GM23338 (cell line): ENCODE measurements around the gene BCAS3. TPM values are rescaled to one million over a fixed set of nuclear protein-coding genes. Genes with fewer than 3 reads are reported as not detected.

ENCODE experiments used
- ATAC-seq: fragments of 200-7000 bp; cut with Tn5 transposase; 3 replicates; pipeline ENCODE4 v1.9.1; 2020
- DNase-seq: peaks from one replicate; pipeline ENCODE4 v3.0.0-alpha.2; 2015; ENCODE audit warnings: low spot score
- H2AFZ ChIP-seq: fragments of 200-600 bp; sonication (generic); 2 replicates; pipeline ENCODE4 v1.8.0; 2016; ENCODE audit warnings: antibody characterized with exemption, mild to moderate bottlenecking, moderate library complexity
- H3F3A ChIP-seq: fragments of 200-600 bp; sonication (generic); replicated peaks from 2 replicates; pipeline ENCODE4 v1.8.0; 2017; ENCODE audit warnings: antibody characterized with exemption, mixed run types, low read depth
- H3K27ac ChIP-seq: fragments of 200-600 bp; sonication (generic); 2 replicates; pipeline ENCODE4 v1.6.1; 2016; ENCODE audit warnings: low read depth
- H3K27me3 ChIP-seq: fragments of 200-600 bp; sonication (generic); 2 replicates; pipeline ENCODE4 v1.8.0; 2016; ENCODE audit warnings: mild to moderate bottlenecking, mixed run types, moderate library complexity; ENCODE audit not compliant: insufficient read depth
- H3K36me3 ChIP-seq: fragments of 200-600 bp; sonication (generic); 2 replicates; pipeline ENCODE4 v1.8.0; 2016; ENCODE audit warnings: mild to moderate bottlenecking; ENCODE audit not compliant: insufficient read depth
- H3K4me1 ChIP-seq: fragments of 200-600 bp; sonication (generic); 2 replicates; pipeline ENCODE4 v1.8.0; 2016; ENCODE audit warnings: mild to moderate bottlenecking, moderate library complexity; ENCODE audit not compliant: insufficient read depth
- H3K4me2 ChIP-seq: fragments of 200-600 bp; sonication (generic); 2 replicates; pipeline ENCODE4 v1.7.1; 2017; ENCODE audit warnings: mixed run types
- H3K4me3 ChIP-seq: fragments of 200-600 bp; sonication (generic); 2 replicates; pipeline ENCODE4 v1.6.1; 2016; ENCODE audit warnings: mixed run types
- H3K79me2 ChIP-seq: fragments of 200-600 bp; sonication (generic); replicated peaks from 2 replicates; pipeline ENCODE4 v1.8.0; 2017; ENCODE audit warnings: mild to moderate bottlenecking; ENCODE audit not compliant: insufficient read depth
- H3K9me2 ChIP-seq: fragments of 200-600 bp; sonication (generic); 2 replicates; pipeline ENCODE4 v1.8.0; 2017; ENCODE audit not compliant: insufficient read depth
- H4K20me1 ChIP-seq: fragments of 200-600 bp; sonication (generic); replicated peaks from 2 replicates; pipeline ENCODE4 v1.8.0; 2017; ENCODE audit warnings: mild to moderate bottlenecking; ENCODE audit not compliant: insufficient read depth
- H3K27ac Mint-ChIP-seq: 2 replicates; pipeline ENCODE4 v1.8.0; 2020; ENCODE audit warnings: inconsistent platforms, mild to moderate bottlenecking, moderate library complexity, mixed read lengths
- H3K27me3 Mint-ChIP-seq: 3 replicates; pipeline ENCODE4 v1.8.0; 2022; ENCODE audit warnings: low read depth, mild to moderate bottlenecking, moderate library complexity, mixed read lengths, inconsistent platforms; ENCODE audit not compliant: insufficient read depth, poor library complexity
- H3K36me3 Mint-ChIP-seq: 3 replicates; pipeline ENCODE4 v1.8.0; 2021; ENCODE audit warnings: low read depth, mild to moderate bottlenecking, inconsistent platforms, moderate library complexity, mixed read lengths
- H3K4me1 Mint-ChIP-seq: 3 replicates; pipeline ENCODE4 v1.8.0; 2020; ENCODE audit warnings: mild to moderate bottlenecking, inconsistent platforms, mixed read lengths
- H3K4me3 Mint-ChIP-seq: 3 replicates; pipeline ENCODE4 v1.8.0; 2021; ENCODE audit warnings: moderate library complexity, mild to moderate bottlenecking, inconsistent platforms, mixed read lengths
- H3K9me3 Mint-ChIP-seq: 3 replicates; pipeline ENCODE4 v1.8.0; 2020; ENCODE audit warnings: moderate library complexity, mild to moderate bottlenecking, inconsistent platforms, mixed read lengths
- polyA plus RNA-seq: library from polyadenylated mRNA; unstranded; fragments of >200 nt; fragmentation: Nextera tagmentation; extraction: Ambion mirVana; gene quantifications from 2 replicates; pipeline ENCODE4 v1.2.1, GENCODE V29; 2016
- total RNA-seq: library from RNA; depleted of rRNA; stranded (reverse); fragments of >200 nt; shearing (Covaris generic); gene quantifications from 2 replicates; pipeline ENCODE4 v1.2.3, GENCODE V29; 2014
- TF ChIP-seq, protein P1 (sequence below): fragments of 250-450 bp; sonication (Bioruptor Pico); IDR thresholded peaks from 2 replicates; pipeline ENCODE4 v1.5.0; 2020; ENCODE audit warnings: mild to moderate bottlenecking, moderate library complexity
- TF ChIP-seq, protein P2 (sequence below): IDR thresholded peaks from 2 replicates; pipeline ENCODE4 v1.6.1; 2016; ENCODE audit warnings: antibody characterized with exemption
- TF ChIP-seq, protein P3 (sequence below): IDR thresholded peaks from one replicate; pipeline ENCODE4 v1.6.1; 2018; ENCODE audit warnings: antibody characterized with exemption; ENCODE audit not compliant: unreplicated experiment

The BCAS3 gene
- total and polyA plus RNA-seq, 2 experiments from 2014 or later, result 8.2 to 28.0 TPM

DNA sequence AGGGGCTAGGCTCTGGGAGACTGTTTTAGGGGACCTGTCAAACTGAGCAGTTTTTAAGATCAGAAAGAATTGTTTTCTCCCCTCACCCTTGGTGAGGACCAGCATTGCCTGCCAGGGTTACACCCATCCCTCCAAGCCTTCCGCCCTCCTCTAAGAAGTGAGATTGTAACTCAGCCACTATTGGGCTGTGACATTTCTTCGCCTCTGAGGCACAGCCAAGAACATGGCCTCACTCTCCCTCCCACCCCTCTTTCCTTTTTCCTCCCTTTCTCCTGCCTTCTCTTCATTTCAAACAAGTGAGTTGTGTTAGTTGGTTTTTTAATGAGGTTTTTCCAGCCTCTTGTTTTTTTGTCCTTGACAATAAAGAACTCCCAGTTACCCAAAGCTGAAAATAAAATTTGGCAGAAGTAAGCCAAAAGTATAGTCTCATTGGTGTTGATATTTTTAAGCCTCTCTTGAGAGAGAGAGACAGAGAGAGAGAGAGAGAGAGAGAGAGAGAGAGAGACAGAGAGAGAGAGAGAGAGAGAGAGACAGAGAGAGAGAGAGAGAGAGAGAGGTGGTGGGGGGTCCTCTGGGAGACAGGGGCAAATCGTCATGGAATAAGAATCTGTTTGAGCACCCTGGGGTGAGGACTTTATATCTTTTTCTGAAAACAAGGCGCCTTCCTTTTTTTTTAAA lies 644.8 kb downstream of the BCAS3 start (continued):
- TF ChIP-seq, protein P1, sequence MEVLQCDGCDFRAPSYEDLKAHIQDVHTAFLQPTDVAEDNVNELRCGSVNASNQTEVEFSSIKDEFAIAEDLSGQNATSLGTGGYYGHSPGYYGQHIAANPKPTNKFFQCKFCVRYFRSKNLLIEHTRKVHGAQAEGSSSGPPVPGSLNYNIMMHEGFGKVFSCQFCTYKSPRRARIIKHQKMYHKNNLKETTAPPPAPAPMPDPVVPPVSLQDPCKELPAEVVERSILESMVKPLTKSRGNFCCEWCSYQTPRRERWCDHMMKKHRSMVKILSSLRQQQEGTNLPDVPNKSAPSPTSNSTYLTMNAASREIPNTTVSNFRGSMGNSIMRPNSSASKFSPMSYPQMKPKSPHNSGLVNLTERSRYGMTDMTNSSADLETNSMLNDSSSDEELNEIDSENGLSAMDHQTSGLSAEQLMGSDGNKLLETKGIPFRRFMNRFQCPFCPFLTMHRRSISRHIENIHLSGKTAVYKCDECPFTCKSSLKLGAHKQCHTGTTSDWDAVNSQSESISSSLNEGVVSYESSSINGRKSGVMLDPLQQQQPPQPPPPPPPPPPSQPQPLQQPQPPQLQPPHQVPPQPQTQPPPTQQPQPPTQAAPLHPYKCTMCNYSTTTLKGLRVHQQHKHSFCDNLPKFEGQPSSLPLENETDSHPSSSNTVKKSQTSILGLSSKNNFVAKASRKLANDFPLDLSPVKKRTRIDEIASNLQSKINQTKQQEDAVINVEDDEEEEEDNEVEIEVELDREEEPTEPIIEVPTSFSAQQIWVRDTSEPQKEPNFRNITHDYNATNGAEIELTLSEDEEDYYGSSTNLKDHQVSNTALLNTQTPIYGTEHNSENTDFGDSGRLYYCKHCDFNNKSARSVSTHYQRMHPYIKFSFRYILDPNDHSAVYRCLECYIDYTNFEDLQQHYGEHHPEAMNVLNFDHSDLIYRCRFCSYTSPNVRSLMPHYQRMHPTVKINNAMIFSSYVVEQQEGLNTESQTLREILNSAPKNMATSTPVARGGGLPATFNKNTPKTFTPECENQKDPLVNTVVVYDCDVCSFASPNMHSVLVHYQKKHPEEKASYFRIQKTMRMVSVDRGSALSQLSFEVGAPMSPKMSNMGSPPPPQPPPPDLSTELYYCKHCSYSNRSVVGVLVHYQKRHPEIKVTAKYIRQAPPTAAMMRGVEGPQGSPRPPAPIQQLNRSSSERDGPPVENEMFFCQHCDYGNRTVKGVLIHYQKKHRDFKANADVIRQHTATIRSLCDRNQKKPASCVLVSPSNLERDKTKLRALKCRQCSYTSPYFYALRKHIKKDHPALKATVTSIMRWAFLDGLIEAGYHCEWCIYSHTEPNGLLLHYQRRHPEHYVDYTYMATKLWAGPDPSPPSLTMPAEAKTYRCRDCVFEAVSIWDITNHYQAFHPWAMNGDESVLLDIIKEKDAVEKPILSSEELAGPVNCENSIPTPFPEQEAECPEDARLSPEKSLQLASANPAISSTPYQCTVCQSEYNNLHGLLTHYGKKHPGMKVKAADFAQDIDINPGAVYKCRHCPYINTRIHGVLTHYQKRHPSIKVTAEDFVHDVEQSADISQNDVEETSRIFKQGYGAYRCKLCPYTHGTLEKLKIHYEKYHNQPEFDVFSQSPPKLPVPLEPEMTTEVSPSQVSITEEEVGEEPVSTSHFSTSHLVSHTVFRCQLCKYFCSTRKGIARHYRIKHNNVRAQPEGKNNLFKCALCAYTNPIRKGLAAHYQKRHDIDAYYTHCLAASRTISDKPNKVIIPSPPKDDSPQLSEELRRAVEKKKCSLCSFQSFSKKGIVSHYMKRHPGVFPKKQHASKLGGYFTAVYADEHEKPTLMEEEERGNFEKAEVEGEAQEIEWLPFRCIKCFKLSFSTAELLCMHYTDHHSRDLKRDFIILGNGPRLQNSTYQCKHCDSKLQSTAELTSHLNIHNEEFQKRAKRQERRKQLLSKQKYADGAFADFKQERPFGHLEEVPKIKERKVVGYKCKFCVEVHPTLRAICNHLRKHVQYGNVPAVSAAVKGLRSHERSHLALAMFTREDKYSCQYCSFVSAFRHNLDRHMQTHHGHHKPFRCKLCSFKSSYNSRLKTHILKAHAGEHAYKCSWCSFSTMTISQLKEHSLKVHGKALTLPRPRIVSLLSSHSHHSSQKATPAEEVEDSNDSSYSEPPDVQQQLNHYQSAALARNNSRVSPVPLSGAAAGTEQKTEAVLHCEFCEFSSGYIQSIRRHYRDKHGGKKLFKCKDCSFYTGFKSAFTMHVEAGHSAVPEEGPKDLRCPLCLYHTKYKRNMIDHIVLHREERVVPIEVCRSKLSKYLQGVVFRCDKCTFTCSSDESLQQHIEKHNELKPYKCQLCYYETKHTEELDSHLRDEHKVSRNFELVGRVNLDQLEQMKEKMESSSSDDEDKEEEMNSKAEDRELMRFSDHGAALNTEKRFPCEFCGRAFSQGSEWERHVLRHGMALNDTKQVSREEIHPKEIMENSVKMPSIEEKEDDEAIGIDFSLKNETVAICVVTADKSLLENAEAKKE (CRISPR knock-in tag), result no peak

GRCh38 chr17:61323003-61323908 lies 645.6 kb downstream of the BCAS3 start:
- peaks cover 15% of the 10 kb centered on the region for H3K4me1 Mint-ChIP-seq
- peak; percentile 68 for ATAC-seq
- no peak overlapping the region; the same call in 1 of the 2 replicates for H2AFZ ChIP-seq
- TF ChIP-seq, protein P2, sequence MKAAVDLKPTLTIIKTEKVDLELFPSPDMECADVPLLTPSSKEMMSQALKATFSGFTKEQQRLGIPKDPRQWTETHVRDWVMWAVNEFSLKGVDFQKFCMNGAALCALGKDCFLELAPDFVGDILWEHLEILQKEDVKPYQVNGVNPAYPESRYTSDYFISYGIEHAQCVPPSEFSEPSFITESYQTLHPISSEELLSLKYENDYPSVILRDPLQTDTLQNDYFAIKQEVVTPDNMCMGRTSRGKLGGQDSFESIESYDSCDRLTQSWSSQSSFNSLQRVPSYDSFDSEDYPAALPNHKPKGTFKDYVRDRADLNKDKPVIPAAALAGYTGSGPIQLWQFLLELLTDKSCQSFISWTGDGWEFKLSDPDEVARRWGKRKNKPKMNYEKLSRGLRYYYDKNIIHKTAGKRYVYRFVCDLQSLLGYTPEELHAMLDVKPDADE, result no peak
- TF ChIP-seq, protein P3, sequence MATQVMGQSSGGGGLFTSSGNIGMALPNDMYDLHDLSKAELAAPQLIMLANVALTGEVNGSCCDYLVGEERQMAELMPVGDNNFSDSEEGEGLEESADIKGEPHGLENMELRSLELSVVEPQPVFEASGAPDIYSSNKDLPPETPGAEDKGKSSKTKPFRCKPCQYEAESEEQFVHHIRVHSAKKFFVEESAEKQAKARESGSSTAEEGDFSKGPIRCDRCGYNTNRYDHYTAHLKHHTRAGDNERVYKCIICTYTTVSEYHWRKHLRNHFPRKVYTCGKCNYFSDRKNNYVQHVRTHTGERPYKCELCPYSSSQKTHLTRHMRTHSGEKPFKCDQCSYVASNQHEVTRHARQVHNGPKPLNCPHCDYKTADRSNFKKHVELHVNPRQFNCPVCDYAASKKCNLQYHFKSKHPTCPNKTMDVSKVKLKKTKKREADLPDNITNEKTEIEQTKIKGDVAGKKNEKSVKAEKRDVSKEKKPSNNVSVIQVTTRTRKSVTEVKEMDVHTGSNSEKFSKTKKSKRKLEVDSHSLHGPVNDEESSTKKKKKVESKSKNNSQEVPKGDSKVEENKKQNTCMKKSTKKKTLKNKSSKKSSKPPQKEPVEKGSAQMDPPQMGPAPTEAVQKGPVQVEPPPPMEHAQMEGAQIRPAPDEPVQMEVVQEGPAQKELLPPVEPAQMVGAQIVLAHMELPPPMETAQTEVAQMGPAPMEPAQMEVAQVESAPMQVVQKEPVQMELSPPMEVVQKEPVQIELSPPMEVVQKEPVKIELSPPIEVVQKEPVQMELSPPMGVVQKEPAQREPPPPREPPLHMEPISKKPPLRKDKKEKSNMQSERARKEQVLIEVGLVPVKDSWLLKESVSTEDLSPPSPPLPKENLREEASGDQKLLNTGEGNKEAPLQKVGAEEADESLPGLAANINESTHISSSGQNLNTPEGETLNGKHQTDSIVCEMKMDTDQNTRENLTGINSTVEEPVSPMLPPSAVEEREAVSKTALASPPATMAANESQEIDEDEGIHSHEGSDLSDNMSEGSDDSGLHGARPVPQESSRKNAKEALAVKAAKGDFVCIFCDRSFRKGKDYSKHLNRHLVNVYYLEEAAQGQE, result no peak

More at GRCh38 chr17:61323003-61323908, 645.6 kb downstream of the BCAS3 start:
- Histone ChIP-seq H3K9me2 (no peaks in the 10 kb centered on the region; the same call in 1 of the 2 replicates), H3K79me2 (no peaks in the 10 kb centered on the region), H3K27me3 (no peaks in the 10 kb centered on the region), H3K4me3 (no peak overlapping the region), H3K4me1 (peaks cover 6% of the 10 kb centered on the region; the same call in 1 of the 2 replicates), H3K36me3 (no peaks in the 10 kb centered on the region), H4K20me1 (no peaks in the 10 kb centered on the region), H3F3A (no peaks in the 10 kb centered on the region), H3K4me2 (no peak overlapping the region), H3K27ac (no peak overlapping the region)
- no peak overlapping the region for H3K4me3 Mint-ChIP-seq
- DNase-seq, result no peak
- no peak overlapping the region for H3K27ac Mint-ChIP-seq
- peaks cover 2% of the 10 kb centered on the region for H3K27me3 Mint-ChIP-seq
- no peaks in the 10 kb centered on the region for H3K36me3 Mint-ChIP-seq
- no peaks in the 10 kb centered on the region for H3K9me3 Mint-ChIP-seq
